Hematopoietic multipotent progenitor cell (in vitro differentiated cells): Measurements from ENCODE around the gene VPS26C. TPM values are rescaled to one million over a fixed set of nuclear protein-coding genes. Genes with fewer than 3 reads are reported as not detected.

Experiments used
- DNase-seq, 3 donors: peaks; one replicate each; pipeline ENCODE4 v3.0.0-alpha.2; 2011 to 2015; ENCODE audit warnings: low read depth in 2 of 3, low spot score in 2 of 3
- total RNA-seq: library from RNA; depleted of rRNA; stranded (reverse); fragments of >200 nt; gene quantifications from one replicate; pipeline ENCODE4 v1.2.3, GENCODE V29; 2012

Gene VPS26C
- total RNA-seq, 1 donor: 51.7 TPM

DNA sequence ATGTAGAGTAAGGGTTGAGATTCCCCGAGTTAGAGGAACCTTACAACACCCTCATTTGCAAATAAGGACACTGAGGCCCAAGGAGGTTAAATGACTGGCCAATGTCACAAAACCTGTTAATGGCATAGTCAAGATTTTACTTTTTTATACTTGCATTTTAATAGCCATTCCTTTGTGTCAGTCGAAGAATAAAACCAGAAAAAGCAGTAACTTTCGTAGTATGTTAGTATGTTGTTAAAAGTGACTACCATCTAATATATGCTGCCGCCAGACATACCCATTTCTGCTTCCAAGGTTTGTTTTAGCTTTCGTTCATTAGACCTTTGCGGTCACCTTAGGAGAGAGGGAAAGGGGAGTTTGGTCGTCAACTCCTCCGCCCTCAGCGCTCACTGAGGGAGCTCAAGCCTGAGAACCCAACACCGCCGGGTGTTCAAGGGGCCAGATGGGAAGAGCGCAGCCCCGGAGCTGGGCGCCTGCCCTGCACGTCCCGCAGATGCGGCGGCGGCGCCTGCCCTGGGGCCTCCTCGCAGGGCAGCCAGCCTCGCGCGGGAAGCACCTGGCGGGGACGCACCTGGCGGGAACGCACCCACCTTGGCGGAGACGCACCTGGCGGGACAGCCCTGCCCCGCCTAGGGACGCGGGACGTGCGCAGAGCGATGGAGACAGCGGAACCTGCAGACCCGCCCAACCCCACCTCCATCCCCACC, 466 bp downstream of the VPS26C start:
- DNase-seq: no peak

DNA sequence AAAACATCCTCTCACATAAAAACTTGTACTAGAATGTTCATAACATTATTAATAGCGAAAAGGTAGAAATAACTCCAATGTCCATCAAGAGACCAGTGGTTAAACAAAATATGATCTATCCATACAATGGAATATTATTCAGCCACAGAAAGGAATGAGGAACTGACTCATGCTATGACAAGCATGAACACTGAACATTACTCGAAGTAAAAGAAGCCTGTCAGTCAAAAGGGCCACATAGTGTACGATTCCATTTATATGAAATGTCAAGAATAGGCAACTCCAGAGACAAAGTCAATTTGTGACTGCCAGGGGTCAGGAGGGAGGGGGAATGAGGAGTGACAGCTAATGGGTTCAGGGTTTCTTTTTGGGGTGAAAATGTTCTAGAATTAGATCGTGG, 2.3 kb downstream of the VPS26C start:
- DNase-seq: no peak

DNA sequence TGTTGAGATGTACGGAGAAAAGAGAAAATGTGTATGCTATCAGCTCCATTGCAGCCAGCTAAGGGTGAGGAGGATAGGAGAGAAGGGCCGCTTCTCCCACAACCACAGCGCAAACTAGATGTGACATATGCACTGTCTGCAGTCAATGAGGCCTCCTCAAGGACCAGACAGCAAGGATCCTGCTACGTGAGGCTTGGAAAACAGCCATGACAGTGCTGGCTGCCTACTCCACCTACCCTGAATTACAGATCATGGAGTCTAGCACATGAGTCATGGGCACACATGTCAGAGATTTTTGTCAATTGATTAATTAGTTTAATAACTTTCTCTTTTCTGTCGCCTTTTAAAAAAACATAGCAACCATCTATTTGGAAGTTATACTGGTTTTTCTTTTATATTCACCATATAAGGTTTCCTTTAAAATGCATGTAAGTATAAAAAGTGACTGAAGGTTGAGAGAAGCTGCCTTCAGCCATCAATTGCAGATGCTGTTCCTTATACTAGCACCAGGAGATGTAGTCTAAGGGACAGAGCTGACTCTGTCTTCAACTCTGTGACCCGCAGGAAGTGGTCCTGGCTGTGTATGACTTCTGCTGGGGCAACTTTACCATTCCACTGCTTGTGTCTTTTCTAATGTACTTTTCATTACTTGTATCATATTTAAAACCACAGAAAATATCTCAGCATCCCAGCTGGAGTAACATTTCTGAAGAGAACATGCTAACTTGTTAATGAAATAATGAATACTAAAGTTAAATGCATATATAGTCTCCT, 3.1 kb downstream of the VPS26C start:
- DNase-seq: peak in 2 of 3 donors; percentile 26 to 33

DNA sequence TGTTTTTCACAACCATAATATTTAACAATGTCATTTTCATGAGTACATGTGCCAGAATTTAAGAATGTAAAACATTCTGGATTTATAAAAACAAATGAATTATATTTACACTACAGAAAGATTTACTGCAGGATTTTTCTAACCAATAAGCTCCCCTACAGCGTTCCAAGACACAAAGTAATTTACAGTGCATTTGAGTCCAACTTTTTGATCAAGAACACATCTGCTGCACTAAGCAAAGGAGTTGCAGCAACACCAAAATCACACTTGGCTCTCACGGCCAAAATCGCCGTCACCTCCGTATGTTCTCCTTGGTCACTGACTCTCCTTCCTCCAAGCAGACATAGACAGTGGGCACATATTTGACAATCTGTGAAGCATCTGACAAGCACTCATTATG, 7.7 kb downstream of the VPS26C start:
- no peak for DNase-seq

DNA sequence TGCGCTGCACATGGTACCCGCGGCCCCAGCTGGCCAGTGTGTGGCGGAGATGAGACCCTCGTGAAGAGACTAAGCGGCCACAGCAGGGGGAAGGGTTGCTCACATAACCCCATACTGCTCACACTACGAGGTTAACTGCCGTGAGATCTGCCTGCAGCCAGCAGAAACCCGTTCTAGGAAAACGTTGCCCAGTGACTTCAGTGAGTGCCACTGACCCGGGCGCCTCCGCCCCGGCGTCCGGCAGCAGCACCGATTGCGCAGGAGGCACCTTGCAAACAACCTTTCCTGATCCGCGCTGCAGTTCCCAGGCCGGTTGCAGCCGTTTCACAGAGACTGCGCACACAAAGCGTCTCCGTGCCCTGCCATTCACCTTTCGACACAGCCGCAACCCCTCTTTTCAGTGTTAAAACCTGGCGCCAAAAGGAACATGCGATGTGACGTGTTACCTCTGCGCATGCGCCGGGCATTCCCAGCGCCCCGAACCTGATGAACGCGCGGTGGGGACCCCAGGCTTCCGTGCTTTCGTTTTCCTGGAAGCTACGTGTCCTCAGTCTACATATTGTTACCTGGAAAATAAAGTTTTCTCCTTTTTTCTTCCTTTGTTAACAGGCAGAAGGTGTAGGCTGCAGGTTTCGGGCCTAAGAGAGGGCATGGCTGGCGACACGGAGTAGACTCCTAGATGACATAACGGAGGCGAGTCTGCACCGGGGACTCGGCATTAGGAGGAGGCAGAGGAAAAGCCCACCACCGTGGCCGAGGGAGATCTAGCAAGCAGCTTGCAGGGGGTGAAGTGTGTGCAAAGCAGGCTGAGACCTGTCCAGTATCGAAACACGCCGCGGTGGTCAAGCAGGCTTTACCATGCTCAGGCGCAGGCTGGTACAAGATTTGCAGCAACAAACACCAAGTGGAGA, 8.9 kb downstream of the VPS26C start:
- peak; percentile 63 to 89 (median 85) for DNase-seq

DNA sequence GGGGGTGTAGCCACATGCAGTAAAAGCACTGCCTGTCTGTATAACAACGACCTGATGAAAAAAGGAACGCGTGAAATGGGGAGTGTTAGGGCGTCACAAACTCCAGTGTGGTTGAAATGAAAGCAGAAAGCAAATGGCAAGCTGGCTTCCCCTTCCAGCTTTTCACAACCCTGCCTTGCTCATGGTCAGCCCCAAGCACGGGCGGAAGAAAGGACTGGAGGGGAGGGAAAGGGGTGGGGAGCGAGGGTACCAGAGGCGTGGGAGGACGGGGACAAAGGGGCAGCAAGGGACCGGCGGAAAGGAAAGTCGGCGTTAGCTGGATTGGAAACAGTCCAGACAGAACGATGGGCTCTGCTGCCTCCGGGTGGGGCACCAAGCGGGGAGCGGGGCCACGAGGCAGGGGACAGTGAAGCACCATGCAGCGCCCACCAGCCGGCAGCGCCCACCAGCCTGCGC, 9.6 kb downstream of the VPS26C start:
- DNase-seq: peak in 2 of 3 donors; percentile 59 to 73

DNA sequence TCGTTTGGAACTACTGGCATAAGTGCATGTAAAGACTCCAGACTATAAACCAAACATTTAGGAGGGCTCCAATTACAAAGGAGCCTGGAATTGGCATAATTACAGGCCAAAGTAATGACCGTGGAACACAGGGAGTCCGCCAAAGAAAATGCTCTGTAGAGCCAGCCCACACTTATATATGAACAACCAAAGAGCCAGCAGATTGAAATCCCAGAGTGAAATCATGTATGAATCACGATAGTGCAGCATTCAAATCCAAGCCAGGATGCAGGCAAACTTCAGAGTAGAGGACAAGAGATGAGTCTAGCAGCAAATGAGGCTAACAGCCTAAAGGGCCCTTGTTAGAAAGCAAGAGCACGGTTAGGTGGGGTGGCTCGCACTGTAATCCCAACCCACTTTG, 13.1 kb downstream of the VPS26C start:
- no peak for DNase-seq

DNA sequence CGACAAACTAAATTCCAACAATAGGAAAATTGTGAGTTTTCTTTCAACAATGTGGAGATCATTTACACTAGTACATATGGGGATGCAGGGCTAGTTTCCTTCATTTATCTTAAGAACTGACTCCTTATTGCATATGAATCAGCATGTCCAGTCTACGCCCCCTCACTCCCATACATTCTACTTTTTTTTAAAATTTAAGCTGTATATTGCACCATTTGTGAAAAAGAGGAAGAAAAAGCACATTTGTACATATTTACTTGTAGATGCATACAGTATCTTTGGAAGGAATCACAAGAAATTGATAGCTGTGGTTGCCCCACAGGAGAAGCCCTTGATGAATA, 15.9 kb downstream of the VPS26C start:
- DNase-seq: peak in 1 of 3 donors; percentile 34

DNA sequence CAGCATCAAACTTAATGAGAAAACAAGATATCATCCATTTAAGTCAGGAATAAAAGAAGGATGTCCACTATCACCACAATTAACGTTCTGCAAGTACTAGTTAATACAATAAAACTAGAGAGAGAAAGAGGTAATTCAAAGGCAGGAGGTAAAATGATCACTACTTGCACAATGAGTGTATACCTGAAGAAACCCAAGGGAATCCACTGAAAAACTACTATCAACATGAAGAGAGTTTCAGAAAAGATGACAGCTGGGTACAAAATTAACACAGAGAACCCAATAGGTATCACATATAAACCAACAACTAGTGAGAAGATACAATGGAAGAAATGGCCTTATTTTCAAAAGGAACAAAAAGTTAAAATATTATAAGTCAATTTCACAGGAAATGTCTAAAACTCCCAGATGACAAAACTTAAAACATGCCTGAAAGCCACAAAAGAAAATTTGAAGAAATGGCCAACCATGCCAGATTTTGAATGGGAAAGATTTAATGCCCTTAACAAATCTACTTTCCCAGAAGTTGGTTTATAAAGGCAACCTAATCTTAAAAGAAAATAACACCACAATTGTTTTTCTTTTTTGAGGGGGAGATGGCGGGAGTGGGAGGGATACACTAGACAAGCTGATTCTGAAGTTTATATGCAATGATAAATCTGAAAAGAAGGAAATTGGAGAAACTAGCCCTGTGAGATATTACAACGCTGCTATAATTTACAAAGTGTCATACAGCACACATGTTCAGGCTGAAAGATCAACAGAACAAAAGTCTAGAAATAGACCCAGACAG, 17.8 kb downstream of the VPS26C start:
- DNase-seq: no peak

DNA sequence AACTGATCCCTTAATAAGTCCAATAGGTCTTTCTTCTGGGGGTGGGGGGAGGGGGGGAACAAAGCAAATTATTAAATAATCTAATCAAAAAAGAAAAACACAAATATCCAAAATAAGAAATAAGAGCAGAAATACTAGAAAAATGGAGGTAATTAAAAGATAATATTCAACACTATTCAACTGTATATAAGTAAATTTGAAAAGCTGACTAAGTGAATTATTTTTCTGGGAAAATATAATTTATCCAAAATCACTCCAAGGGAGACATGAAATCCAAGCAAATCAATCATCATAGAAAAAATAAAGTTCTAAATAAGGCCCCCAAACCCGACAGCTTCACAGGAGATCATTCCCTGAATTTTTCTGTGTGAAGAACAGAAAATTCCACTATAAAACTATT, 18.8 kb downstream of the VPS26C start:
- no peak for DNase-seq

DNA sequence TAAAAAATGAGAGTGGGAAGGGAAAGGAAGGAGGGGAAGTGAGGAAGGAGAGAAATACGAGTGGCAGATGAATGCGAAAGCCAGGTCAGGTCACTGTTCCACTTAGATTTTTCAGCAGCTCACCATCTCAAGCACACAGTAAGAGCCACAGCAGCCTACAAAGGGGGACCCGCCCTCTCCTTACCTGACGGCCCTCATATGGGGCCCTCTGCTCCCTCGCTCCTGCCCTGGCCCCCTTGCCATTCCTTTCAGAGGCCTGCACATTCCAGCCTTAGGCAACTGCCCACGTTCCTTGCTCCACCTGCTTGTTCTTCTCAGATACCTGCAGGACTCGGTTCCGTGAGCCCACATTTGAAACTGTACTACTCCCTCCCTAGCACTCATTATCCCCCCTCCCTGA, 22.0 kb downstream of the VPS26C start:
- no peak for DNase-seq

DNA sequence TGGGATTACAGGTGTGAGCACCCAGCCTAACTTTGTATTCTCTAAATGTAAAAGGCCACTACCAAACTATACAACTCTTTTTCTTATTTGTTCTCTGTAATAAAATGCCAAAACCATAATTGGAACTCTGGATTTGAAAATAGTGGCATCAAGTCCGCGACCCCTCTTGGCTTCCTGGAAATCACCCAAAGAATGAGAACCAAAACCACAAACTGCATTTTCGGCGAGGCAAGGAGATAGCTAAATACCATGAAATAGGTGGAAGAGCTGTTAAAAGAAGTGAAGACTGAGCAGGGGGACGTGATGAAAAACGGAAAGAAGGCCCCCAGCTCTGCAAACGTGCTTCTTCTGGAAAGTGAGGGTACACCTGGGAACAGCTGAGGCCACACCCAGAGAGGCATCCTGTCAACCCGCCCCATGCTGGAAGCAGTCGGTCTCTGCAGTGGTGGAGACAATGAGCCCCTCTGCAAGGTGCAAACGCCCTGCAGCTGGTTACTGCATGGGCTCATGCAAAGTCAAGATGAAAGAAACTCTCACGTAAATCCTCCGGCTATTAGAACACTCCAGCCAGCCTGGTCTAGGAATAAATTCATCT, 22.5 kb downstream of the VPS26C start:
- peak in 1 of 3 donors; percentile 32 for DNase-seq

DNA sequence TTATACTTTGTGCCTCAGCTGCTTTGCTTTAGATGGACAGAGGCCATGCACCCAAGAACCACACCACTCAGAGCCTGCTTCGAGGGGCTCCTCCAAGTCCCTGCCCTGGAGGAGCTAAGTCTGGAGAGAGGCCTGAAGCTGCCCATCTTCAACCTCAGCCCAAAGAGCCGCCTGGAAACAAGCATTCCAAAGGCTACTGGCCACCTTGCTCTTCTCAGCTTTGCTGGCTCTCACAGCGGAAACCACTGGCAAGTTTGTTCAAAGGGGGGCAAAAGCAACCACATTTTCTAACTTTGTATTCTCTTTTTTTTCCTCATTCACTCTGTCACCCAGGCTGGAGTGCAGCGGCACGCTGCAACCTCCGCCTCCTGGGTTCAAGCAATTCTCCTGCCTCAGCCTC, 23.2 kb downstream of the VPS26C start:
- no peak for DNase-seq

DNA sequence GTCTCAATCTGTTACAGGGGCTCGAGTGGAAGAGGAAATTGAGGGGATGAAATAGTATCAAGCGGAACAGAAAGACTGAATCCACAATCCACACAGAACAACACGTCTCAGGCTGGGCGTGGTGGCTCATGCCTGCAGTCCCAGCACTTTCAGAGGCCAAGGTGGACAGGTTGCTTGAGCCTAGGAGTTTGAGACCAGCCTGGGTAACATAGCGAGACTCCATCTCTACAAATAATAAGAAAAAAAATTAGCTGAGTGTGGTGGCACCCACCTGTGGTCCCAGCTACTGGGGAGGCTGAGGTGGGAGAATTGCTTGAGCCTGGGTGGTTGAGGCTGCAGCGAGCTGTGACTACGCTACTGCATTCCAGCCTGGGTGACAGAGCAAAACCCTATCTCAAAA, 25.7 kb downstream of the VPS26C start:
- no peak for DNase-seq

DNA sequence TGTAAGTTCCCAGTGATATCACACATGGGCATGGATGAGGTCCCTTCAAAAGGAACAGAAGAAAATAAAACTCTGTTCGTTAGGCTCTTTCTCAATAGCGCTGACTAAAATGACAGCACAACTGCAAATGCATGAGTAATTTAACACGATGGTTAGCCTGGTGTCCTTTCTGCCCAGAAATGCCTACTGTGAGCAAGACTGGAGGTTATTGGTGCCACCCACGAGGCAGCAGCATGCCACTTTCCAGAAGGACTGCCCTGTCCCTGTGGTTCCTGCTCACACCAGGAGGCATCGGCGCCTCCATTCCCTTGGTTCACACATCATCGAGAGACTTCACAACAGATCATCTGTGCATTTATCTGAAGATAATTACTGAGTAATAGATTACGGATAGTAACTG, 26.2 kb downstream of the VPS26C start:
- DNase-seq: no peak

DNA sequence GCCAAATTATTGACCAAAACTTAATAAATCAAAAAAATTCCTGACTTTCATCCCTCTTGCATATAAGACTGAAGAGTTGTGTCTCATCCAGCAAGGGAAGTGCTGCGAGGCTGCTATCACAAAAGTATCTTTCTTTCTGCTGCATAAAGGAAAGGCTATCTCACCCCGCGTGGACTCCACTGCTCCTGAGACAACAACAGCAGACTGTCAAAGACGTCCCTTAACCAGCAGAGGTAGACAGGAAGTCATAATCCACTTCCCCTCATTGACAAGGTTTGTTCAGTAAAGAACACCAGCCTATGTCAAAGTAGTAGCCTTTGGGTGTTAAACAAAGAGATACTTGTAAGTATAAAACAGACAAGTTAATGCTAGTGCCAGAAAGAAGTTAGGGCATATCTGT, 29.4 kb downstream of the VPS26C start:
- DNase-seq: peak in 1 of 3 donors; percentile 12

DNA sequence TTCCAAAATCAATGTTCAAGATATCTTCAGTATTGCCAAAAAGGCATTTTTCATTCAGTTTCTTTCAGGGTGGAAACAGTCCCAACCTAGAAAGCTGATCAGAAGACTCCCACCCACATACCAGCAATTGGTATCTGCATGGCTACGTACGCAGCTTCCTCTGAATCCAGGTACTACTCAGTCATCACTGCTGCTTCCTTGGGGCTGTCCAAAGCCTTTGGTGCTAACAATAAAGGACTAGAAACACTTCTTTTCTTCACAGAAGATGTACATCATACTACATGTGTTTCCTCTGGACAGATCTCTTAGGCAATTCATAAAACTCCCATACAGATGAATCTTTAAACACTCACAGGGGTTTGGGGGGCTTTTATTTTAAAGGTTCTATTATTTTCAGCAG, 29.8 kb downstream of the VPS26C start:
- DNase-seq: no peak

DNA sequence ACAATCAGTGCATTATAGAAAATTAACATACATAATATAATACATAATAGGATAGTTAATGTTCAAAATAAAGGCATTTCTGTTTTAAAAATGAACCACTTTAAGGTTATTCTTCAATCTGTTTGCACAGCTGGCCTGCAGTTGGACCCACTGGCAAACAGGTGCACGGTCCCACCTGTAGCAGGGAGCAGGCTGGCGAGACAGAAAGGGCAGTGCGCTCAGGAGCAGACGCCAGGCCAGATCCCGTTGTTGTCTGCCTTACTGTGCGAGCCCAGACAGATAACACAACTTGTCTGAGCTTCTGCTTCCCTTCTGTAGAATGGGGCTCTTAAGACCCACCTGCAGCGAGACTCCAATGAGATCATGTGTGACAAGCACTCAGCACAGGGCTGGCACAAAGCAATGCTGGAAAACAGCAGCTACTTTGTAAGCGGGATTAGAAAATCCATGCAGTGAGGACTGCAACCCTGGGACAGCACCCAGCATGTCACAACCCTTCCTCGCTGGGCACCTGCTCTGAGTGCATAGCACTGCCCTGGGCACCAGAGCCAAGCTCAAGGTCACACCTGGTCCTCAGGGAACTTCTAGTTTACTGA, 33.5 kb downstream of the VPS26C start:
- no peak for DNase-seq

DNA sequence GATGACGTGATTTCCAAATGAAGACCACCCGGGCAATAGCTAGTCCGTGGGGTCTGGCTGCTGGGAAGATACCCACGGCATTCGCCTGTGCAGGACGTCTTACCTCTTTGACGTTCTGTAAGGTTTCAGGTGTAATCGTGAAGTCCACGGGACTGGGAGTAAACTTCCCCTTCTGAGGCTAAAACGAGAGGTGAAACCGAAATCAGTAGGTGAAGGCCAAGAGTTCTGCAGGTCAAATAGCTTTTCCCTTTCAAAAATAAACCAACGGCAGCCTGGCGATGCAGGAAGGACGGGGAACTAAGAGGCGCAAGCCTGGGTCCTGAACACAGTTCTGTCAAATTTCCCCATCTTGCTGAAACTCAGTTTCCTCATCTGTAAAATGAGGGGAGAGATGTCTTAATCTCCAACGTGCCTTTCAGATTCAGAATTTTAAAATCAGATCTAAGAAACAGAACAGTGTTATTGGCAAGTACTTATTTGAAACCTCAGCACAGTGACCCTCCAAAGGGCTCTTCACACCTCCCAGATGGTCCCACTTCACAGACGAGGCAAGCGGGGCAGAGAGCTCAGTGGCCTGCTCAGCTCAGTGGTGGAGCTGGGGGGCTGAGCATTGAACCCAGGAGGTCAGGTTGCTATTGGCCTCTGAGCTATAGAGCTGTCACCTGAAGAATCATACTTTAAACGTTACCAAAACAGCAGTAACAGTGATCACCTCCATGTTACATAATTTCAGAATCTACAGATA, 34.7 kb downstream of the VPS26C start:
- no peak for DNase-seq
